ENCODE measurements around the gene RAB29.

GRCh38 chr1:205746757-205747412, 28.4 kb downstream of the RAB29 start:
- no peak for TF ChIP-seq CTCF (IDR thresholded peaks at IDR 0.05)
- 0 out of 2 replicates have a peak, but pooled peaks have one; percentile 4 for TF ChIP-seq POLR2AphosphoS5 (IDR thresholded peaks at IDR 0.05; ENCODE audit: low read depth, low read length)
- TF ChIP-seq REST (IDR thresholded peaks at IDR 0.05; ENCODE audit: insufficient read depth in 1 of 2, low read depth in 2 of 2, low read length in 1 of 2), result no peak
